Measurements from ENCODE around the gene C17orf50. TPM values are rescaled to one million over a fixed set of nuclear protein-coding genes. Genes with fewer than 3 reads are reported as not detected.

The C17orf50 gene
- not detected for total RNA-seq

GRCh38 chr17:35760587-35760986 lies at the start of gene C17orf50:
Gene C17orf50 (plus strand): TSS chr17:35760887. CDS start chr17:35760942, 55 bp downstream.
- Mint-ChIP-seq H3K27ac (no peak within 1 kb of the TSS), H3K4me1 (ENCODE audit: low read depth) (peaks cover 10% of the 10 kb centered on the region), H3K9me3 (no peaks in the 10 kb centered on the region), H3K4me3 (no peak within 1 kb of the TSS), H3K36me3 (ENCODE audit: low read depth) (no peaks in the 10 kb centered on the region), H3K27me3 (no peaks in the 10 kb centered on the region)
- ChIA-PET POLR2A (interaction anchor here (1.9 kb wide), 2 partner anchors 48 kb away, joined by 4 to 6 read pairs; partner anchors contain the start of gene TAF15), CTCF (interaction anchor here (1.8 to 7.0 kb wide), 4 partner anchors 13 to 48 kb away, joined by 4 to 36 read pairs (median 12); partner anchors contain the start of gene TAF15)
- no peak for TF ChIP-seq CTCF (IDR thresholded peaks at IDR 0.05)
- ATAC-seq (no peak), DNase-seq (no peak)
- intact Hi-C loops (cut with micrococcal nuclease) = no loop called here

GRCh38 chr17:35710950-35711349 lies 49.7 kb upstream of the C17orf50 start:
- ATAC-seq (no peak), DNase-seq (no peak)
- H3K9me3 Mint-ChIP-seq = no peaks in the 10 kb centered on the region
- POLR2A ChIA-PET = interaction anchor here (0.7 kb wide), 1 partner anchor 10 kb away, joined by 3 read pairs; no protein-coding TSS in a partner anchor
- H3K36me3 Mint-ChIP-seq (ENCODE audit: low read depth) = peaks cover 20% of the 10 kb centered on the region
- no peak for TF ChIP-seq CTCF (IDR thresholded peaks at IDR 0.05)
- intact Hi-C loops (cut with micrococcal nuclease) = no loop called here
- H3K27ac Mint-ChIP-seq = no peak overlapping the region
- no peak overlapping the region for H3K4me3 Mint-ChIP-seq
- no peaks in the 10 kb centered on the region for H3K27me3 Mint-ChIP-seq
- peaks cover 26% of the 10 kb centered on the region for H3K4me1 Mint-ChIP-seq (ENCODE audit: low read depth)
- CTCF ChIA-PET = interaction anchor here (5.5 kb wide), 1 partner anchor 37 kb away, joined by 26 read pairs; no protein-coding TSS in a partner anchor

GRCh38 chr17:35713069-35713728 lies 47.5 kb upstream of the C17orf50 start:
- CTCF ChIA-PET = interaction anchor here (1.5 to 5.5 kb wide), 3 partner anchors 10 to 51 kb away, joined by 3 to 26 read pairs (median 5); no protein-coding TSS in a partner anchor
- Mint-ChIP-seq H3K4me1 (ENCODE audit: low read depth) (peaks cover 14% of the 10 kb centered on the region), H3K36me3 (ENCODE audit: low read depth) (peaks cover 24% of the 10 kb centered on the region), H3K4me3 (no peak overlapping the region), H3K9me3 (no peaks in the 10 kb centered on the region), H3K27ac (no peak overlapping the region), H3K27me3 (no peaks in the 10 kb centered on the region)
- POLR2A ChIA-PET = no interaction called here
- ATAC-seq (no peak), DNase-seq (no peak)
- intact Hi-C loops (cut with micrococcal nuclease) = no loop called here
- no peak for TF ChIP-seq CTCF (IDR thresholded peaks at IDR 0.05)

- TF ChIP-seq CTCF (IDR thresholded peaks at IDR 0.05) = no peak
These were observed 45.7 kb upstream of the C17orf50 start for GRCh38 chr17:35714988-35715387.

GRCh38 chr17:35715416-35715815 lies 45.3 kb upstream of the C17orf50 start:
- no peak for DNase-seq
- H3K4me3 Mint-ChIP-seq = no peak overlapping the region
- intact Hi-C loops (cut with micrococcal nuclease) = no loop called here
- peaks cover 3% of the 10 kb centered on the region for H3K4me1 Mint-ChIP-seq (ENCODE audit: low read depth)
- no peak for ATAC-seq
- no peaks in the 10 kb centered on the region for H3K9me3 Mint-ChIP-seq
- H3K27me3 Mint-ChIP-seq = no peaks in the 10 kb centered on the region
- H3K27ac Mint-ChIP-seq = no peak overlapping the region
- ChIA-PET CTCF (interaction anchor here (0.6 to 1.4 kb wide), 3 partner anchors 32 to 43 kb away, joined by 3 read pairs; no protein-coding TSS in a partner anchor), POLR2A (interaction anchor here (1.0 kb wide), 1 partner anchor 12 kb away, joined by 3 read pairs; no protein-coding TSS in a partner anchor)
- H3K36me3 Mint-ChIP-seq (ENCODE audit: low read depth) = peaks cover 24% of the 10 kb centered on the region
- TF ChIP-seq CTCF (IDR thresholded peaks at IDR 0.05) = no peak

More at GRCh38 chr17:35714988-35715387, 45.7 kb upstream of the C17orf50 start:
- H3K4me1 Mint-ChIP-seq (ENCODE audit: low read depth) = peaks cover 4% of the 10 kb centered on the region
- ChIA-PET CTCF (no interaction called here), POLR2A (no interaction called here)
- no peaks in the 10 kb centered on the region for H3K9me3 Mint-ChIP-seq
- intact Hi-C loops (cut with micrococcal nuclease) = no loop called here
- H3K27me3 Mint-ChIP-seq = no peaks in the 10 kb centered on the region
- H3K36me3 Mint-ChIP-seq (ENCODE audit: low read depth) = peaks cover 24% of the 10 kb centered on the region
- ATAC-seq = no peak
- no peak overlapping the region for H3K27ac Mint-ChIP-seq
- H3K4me3 Mint-ChIP-seq = no peak overlapping the region
- no peak for DNase-seq
